Activated naive CD4-positive, alpha-beta T cell treated with anti-CD3 and anti-CD28 coated beads, Interleukin-2, amount 50 U/mL, for 24 hours (primary cell): ENCODE data around the gene ELK3.
A peak's percentile ranks its signal among the peaks of the same experiment; 100 is the strongest.

ENCODE experiments used
- H3K27ac Mint-ChIP-seq: one replicate; pipeline ENCODE4 v1.8.0; 2021; ENCODE audit warnings: mild to moderate bottlenecking, mixed read lengths
- H3K27me3 Mint-ChIP-seq: one replicate; pipeline ENCODE4 v1.8.0; 2021; ENCODE audit warnings: mixed read lengths
- H3K36me3 Mint-ChIP-seq: one replicate; pipeline ENCODE4 v1.8.0; 2021; ENCODE audit warnings: mixed read lengths
- H3K4me1 Mint-ChIP-seq: one replicate; pipeline ENCODE4 v1.8.0; 2021; ENCODE audit warnings: mixed read lengths
- H3K4me3 Mint-ChIP-seq: one replicate; pipeline ENCODE4 v1.8.0; 2021; ENCODE audit warnings: mild to moderate bottlenecking, mixed read lengths
- H3K9me3 Mint-ChIP-seq: one replicate; pipeline ENCODE4 v1.8.0; 2021; ENCODE audit warnings: mixed read lengths

Gene ELK3

DNA sequence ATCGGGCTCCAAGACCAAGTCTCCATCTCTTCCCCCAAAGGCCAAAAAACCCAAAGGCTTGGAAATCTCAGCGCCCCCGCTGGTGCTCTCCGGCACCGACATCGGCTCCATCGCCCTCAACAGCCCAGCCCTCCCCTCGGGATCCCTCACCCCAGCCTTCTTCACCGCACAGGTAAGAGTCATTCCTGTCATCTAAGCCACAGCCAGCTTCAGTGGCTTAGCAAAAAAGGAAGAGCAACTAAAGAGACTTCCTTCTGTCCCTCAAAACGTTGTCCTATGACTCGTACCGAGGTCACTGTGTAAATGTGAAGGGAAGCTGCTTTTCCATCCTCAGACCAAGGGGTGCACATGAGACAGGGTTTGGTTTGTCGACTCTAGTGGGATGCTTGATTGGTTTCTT lies 53.4 kb downstream of the ELK3 start:
- H3K4me3 Mint-ChIP-seq: no peak overlapping the region
- H3K36me3 Mint-ChIP-seq: peaks cover 28% of the 10 kb centered on the region
- peaks cover 51% of the 10 kb centered on the region for H3K4me1 Mint-ChIP-seq

DNA sequence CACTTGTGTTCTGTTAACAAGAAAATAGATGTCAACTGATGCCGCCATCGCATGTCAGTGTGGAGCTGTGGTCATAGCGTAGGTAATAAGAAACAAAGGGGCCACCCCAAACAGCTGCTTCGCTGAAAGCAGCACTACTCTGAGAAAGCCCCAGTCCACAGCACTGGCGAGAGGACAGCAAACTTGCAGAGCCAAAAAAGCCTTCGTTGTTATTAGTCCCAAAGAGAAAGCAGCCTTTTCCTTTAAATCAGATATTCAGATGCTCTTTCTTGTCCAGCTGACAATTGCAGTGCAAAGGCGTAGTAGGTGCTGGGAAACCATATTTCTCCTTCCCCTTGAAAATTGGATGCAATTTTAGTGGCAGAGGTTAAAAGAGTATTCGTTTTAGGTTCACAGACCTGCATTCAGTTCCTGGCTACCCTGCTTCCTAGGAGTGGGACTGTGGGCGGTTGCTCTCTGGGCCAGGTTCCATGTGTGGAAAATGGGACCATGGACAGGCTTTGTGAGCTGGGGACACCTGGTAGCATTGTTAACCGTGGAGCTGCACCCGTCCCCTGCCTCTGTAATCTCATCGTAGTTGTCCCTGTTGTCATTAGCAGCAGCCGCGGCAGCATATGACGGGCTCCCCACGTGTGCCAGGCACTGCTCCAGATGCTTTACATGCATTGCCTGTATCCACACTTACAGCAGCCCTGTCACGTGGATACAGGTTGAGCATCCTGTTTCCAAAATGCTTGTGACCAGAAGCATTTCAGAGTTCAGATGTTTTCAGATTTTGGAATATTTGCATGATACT lies 54.2 kb downstream of the ELK3 start:
- Mint-ChIP-seq H3K36me3 (peaks cover 26% of the 10 kb centered on the region), H3K27me3 (no peaks in the 10 kb centered on the region), H3K4me1 (peaks cover 45% of the 10 kb centered on the region), H3K4me3 (no peak overlapping the region), H3K27ac (no peak overlapping the region), H3K9me3 (no peaks in the 10 kb centered on the region)

More for the DNA sequence above, 53.4 kb downstream of the ELK3 start:
- H3K27me3 Mint-ChIP-seq: no peaks in the 10 kb centered on the region
- H3K9me3 Mint-ChIP-seq: no peaks in the 10 kb centered on the region
- no peak overlapping the region for H3K27ac Mint-ChIP-seq

DNA sequence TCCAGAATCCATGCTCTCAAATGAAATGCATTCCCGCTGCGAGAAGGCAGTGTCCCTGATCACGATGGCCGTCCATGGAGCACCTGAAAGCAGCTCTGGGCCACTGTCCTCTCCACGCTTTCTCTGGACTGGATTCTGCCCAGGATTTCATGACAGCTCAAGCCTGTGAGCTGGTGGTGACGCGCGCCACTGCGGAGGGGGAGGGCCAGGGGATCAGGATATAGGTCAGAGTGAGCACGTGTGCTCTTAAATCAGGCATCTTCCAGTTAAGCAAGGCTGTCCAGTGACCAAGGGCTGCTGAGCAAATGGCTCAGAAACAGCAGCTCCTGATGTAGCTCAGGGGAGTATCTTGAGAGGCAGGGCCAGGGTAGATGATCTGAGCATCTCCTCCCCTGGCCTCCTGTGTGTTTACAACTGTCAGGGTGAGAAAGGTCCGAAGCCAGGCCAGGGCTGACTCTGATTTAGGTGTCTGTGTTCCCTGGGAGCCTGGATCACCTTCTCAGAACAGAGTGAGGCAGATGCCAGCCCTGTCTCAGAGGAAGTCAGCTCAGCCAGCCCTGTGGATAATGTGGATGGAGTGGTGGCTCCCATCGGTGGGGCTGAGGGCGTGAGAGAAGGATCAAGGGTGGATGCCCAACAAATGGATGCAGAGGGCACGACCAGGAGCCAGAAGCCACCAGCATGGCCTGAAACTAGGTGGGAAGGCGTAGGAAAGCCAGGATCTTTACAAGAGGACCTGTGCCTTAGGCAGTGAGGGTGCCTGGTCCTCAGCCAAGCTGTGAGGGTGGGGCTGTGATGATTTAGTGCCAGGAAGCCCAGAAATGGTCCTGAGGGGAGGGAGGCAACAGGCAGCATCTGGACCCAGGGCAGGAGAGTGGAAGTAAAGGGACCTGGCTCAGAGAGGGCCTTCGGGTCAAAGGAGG lies 55.3 kb downstream of the ELK3 start:
- Mint-ChIP-seq H3K4me1 (peaks cover 48% of the 10 kb centered on the region), H3K27ac (peak overlapping the region; percentile 80), H3K36me3 (peaks cover 26% of the 10 kb centered on the region), H3K9me3 (no peaks in the 10 kb centered on the region), H3K4me3 (no peak overlapping the region), H3K27me3 (no peaks in the 10 kb centered on the region)

DNA sequence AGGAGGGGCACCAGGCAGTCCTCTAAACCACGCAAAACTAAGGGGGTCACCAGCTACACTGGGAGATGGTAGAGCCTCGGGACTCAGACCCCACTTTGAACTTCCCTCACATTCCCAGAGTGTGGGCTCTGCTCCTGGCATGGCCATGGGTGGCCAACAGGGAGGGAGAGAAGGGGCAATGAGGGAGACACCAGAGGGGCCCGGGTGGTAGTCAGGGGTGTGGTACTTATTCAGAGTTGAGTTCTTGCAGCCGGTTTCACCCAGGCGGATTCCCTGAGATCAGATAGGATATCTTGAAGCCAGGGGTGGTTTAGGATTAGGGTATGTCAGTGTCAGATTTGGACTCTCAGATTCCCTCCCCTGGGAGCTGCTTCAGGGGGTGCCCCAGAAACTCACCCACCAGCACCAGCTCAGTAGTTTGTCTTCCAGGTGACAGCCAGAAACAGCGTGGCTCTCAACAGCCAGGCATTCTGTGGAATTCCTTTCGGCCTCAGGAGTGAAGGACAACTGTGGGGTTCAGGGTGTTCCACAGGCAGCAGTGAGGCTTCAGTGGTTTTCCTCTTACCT lies 56.0 kb downstream of the ELK3 start:
- H3K27ac Mint-ChIP-seq: no peak overlapping the region
- no peak overlapping the region for H3K4me3 Mint-ChIP-seq
- H3K9me3 Mint-ChIP-seq: no peaks in the 10 kb centered on the region
- peaks cover 48% of the 10 kb centered on the region for H3K4me1 Mint-ChIP-seq
- H3K36me3 Mint-ChIP-seq: peaks cover 26% of the 10 kb centered on the region
- no peaks in the 10 kb centered on the region for H3K27me3 Mint-ChIP-seq

DNA sequence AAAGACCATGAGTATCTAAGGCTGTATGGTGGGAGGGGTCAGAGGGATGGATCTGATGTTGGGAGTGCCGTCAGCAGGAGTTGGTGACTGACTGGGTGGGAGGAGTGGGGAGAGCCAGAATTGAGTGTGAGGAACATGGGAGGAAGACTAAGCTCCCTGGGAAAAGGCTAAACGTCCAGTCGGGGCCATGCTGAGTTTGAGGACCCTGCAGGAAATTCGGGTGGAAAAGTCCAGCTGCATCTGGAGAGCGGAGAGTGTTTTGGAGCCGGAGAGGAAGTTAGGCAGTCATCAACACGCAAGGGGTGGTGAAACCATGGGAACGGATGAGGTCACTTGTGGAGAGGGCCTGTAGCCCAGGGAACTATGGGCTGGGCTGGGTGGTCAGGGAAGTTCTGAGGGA lies 60.9 kb downstream of the ELK3 start:
- Mint-ChIP-seq H3K27ac (peak overlapping the region; percentile 15), H3K9me3 (no peaks in the 10 kb centered on the region), H3K4me3 (no peak overlapping the region), H3K27me3 (no peaks in the 10 kb centered on the region), H3K36me3 (peaks cover 28% of the 10 kb centered on the region), H3K4me1 (peaks cover 36% of the 10 kb centered on the region)

DNA sequence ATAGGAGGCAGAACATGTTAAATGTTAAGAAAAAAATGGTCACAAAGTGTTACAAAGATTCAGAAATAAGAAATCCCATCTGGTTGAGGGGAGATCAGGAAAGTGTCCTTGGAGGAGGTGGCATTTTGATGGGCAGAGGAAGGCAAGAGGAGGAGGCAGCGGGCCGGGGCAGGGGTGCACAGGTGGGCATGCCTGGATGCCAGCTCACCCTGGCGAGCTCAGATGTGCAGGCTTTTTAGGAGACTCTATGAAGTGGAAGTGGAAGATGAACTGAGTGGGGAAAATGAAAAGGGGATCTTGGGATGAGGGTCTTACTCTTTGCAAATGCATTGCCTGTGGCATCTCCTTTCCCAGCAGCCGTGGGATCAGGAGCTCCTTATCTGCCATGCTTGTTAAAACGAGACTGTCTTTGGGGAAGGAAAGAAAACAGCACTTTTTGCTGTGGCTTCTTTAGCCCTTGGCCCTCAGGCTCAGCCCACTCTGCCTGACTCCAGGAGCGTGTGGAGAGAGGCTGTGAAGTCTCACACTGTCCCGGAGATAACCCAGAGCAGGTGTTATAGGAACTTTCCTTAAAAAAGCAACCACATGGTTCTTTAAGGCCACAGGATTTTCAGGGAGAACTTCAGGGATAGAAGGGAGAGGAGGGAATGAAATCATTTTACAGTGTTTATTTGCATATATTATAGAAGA lies 62.6 kb downstream of the ELK3 start:
- H3K4me1 Mint-ChIP-seq: peaks cover 26% of the 10 kb centered on the region
- H3K36me3 Mint-ChIP-seq: peaks cover 27% of the 10 kb centered on the region
- no peaks in the 10 kb centered on the region for H3K9me3 Mint-ChIP-seq
- H3K4me3 Mint-ChIP-seq: no peak overlapping the region
- H3K27me3 Mint-ChIP-seq: no peaks in the 10 kb centered on the region
- H3K27ac Mint-ChIP-seq: no peak overlapping the region

DNA sequence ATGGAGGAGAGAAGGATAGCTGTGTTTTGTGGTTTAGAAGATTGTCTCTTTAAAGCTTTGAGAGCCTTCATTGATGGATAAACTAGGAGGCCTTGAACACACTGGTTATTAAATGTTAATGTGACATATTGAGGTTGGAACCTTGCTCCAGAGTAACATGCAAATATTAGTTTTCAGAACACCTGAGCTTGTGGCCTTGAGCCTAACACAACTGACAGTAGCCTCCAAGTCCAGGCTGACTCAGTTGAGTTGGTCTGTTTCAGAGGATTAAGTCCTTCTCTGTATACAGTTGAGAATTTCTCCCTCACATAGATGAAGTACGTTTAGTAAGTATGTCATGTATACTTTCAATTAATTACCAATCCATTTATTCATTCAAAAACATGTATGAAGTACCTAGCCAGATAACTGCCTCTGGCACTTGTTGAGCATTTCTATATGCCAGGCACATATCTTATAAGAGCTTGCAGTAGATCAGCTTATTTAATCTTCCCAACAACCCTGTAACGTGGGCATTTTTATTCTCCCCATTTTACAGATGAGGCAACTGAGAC lies 63.5 kb downstream of the ELK3 start:
- Mint-ChIP-seq H3K4me1 (peaks cover 19% of the 10 kb centered on the region), H3K27me3 (no peaks in the 10 kb centered on the region), H3K4me3 (no peak overlapping the region), H3K9me3 (no peaks in the 10 kb centered on the region), H3K27ac (no peak overlapping the region), H3K36me3 (peaks cover 19% of the 10 kb centered on the region)

DNA sequence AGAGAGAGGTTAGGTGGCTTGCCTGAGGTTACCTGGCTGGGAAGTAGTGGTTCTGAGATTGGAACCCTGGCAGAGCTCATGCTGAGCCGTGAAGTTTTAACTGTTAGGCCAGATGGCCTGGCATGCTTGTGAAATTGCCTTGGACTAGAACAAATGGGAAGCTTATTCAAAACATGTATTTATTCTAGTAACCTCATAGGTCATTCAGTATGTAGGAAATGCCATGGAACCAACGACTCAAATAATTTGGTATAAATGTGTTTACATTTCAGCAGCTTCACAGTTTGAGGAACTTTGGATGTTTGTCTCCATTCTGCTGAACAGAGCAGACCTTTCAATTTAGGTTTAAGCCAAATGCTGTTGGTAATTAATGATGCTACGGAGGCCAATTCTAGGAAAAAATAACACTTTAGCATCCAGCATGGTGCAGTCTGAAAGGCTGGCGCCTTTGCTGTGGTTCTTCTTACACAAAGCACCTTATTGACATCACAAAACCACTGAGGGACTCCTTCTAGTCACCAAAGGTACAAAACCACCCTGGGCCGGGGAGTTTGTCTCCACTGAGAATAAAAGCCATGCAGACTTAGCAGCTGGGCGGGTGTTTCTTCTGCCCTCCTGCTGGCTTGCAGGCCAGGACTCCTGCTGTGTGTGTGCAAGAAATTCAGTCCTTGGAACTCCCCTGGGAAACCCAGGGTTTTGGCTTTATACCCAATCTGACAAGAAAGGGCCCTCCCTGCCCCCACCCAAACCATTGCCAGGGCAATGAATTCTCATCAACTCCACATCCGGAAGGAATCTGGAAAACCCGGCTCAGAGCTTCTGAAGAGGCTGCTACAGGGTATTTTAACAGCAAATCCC lies 64.2 kb downstream of the ELK3 start:
- Mint-ChIP-seq H3K4me1 (peaks cover 18% of the 10 kb centered on the region), H3K9me3 (no peaks in the 10 kb centered on the region), H3K27me3 (no peaks in the 10 kb centered on the region), H3K27ac (peak overlapping the region; percentile 20), H3K36me3 (peaks cover 21% of the 10 kb centered on the region), H3K4me3 (no peak overlapping the region)

DNA sequence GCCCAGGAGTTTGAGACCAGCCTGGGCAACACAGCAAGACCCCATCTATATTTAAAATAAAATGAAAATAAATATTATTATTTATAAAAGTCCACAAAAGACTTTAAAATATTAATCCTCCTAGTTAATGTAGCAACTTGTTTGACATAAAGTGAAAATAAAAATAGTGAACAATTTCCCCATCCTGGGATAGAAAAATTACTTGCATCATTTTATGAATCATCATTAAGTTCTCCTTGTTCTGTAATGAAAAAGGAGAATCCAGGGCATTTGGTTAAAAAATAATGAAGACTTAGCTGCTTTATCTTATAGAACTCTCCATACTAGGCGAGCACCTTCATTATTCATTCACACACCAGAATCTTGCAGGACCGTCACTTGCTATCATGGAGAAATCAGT lies 66.1 kb downstream of the ELK3 start:
- H3K4me1 Mint-ChIP-seq: peaks cover 21% of the 10 kb centered on the region
- H3K36me3 Mint-ChIP-seq: peaks cover 32% of the 10 kb centered on the region
- H3K4me3 Mint-ChIP-seq: no peak overlapping the region
- H3K27me3 Mint-ChIP-seq: no peaks in the 10 kb centered on the region
- H3K9me3 Mint-ChIP-seq: no peaks in the 10 kb centered on the region
- H3K27ac Mint-ChIP-seq: peak overlapping the region; percentile 81

DNA sequence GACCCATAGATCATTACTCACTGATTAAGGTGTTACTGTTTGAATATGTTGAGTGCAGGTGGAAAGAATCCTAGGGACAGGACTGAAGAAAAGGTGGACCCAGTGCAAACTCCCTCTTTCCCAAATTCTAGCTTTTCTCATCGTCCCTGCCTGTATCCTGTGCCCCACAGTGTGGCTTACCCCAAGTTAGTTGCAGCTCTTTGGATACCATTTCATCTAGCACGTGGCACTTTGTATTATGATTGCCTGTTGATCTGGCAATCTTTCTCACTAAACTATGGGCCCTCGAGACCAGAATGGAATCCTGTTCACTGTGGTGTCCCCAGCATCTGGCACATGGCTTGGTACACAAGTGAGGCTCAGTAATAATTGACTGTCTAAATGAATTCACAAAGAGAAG lies 66.5 kb downstream of the ELK3 start:
- H3K9me3 Mint-ChIP-seq: no peaks in the 10 kb centered on the region
- H3K4me3 Mint-ChIP-seq: no peak overlapping the region
- H3K4me1 Mint-ChIP-seq: peaks cover 23% of the 10 kb centered on the region
- no peaks in the 10 kb centered on the region for H3K27me3 Mint-ChIP-seq
- peak overlapping the region; percentile 81 for H3K27ac Mint-ChIP-seq
- H3K36me3 Mint-ChIP-seq: peaks cover 32% of the 10 kb centered on the region

DNA sequence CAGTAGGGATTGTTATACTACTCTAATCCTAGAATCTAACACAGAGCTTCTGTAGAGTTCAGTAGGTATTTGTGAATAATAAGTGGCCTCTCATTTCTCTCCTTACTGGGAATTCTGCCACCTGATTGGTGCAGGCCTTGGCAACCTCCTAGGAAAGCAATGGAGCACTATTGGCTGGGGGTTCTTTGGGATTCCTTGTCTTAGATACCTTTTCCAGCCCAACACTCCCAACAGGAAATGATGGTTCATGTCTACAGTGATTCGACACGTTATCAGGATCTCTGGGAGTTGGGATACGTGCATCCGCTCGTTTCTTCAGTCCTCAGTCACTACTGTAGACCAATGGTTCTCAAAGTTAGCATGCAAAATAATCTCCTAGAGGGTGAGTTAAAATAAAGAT lies 67.4 kb downstream of the ELK3 start:
- peaks cover 34% of the 10 kb centered on the region for H3K36me3 Mint-ChIP-seq
- H3K27me3 Mint-ChIP-seq: no peaks in the 10 kb centered on the region
- peaks cover 28% of the 10 kb centered on the region for H3K4me1 Mint-ChIP-seq
- no peaks in the 10 kb centered on the region for H3K9me3 Mint-ChIP-seq
- H3K27ac Mint-ChIP-seq: peak overlapping the region; percentile 81
- no peak overlapping the region for H3K4me3 Mint-ChIP-seq

DNA sequence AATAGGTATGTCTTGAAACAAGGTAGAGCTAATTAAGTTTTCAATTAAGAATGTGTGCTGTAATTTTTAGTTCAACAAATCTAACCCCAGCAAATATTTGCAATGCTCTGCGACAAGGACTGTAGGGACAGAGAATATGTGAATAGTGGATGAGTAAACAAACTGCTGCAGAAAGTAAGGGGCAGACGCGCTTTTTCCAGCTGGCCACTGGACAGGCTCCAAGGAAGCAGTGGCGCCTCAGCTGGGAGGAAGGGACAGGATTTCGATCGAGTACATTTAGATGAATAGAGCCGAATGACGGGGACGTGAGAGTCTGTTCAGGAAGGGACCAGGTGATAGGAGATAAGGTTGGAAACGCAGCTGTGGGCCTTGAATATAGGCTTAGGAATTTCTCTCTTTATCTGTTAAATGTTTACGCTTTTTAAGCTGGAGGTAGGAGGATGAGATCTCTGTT lies 69.3 kb downstream of the ELK3 start:
- peak overlapping the region; percentile 42 for H3K27ac Mint-ChIP-seq

DNA sequence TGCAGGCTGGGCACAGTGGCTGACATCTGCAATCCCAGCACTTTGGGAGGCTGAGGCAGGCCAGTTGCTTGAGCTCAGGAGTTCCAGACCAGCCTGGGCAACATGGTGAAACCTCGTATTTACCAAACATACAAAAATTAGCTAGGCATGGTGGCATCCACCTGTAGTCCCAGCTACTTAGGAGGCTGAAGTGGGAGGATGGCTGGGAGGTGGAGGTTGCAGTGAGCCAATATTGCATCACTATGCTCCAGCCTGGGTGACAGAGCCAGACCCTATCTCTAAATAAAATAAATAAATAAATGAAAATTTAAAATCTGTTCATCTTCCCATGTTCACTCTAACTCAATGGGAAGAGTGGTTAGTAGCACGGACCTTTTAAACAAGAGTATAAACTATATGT lies 71.2 kb downstream of the ELK3 start:
- Mint-ChIP-seq H3K4me3 (no peak overlapping the region), H3K27ac (peak overlapping the region; percentile 83), H3K27me3 (no peaks in the 10 kb centered on the region), H3K9me3 (no peaks in the 10 kb centered on the region), H3K4me1 (peaks cover 50% of the 10 kb centered on the region), H3K36me3 (peaks cover 32% of the 10 kb centered on the region)

More for the DNA sequence above, 69.3 kb downstream of the ELK3 start:
- Mint-ChIP-seq H3K36me3 (peaks cover 30% of the 10 kb centered on the region), H3K4me1 (peaks cover 40% of the 10 kb centered on the region), H3K4me3 (no peak overlapping the region), H3K9me3 (no peaks in the 10 kb centered on the region), H3K27me3 (no peaks in the 10 kb centered on the region)

DNA sequence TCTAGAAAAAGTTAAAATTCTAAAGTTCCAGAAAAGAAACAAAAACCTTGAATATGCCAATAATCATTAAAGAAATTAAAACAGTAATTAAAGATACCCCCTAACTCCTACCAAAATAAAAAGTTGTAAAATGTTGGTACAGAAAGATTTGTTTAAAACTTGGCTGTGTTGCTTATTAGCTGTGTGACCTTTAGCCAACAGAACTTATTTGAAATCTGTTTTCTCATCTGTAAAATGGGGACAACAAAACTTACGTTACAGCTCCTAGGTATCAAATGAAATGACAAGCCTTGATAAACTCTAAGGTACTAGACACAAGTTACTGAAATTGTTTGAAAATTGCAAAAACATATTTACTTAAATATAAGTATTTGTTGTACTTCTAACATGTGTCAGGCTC lies 71.7 kb downstream of the ELK3 start:
- peaks cover 45% of the 10 kb centered on the region for H3K4me1 Mint-ChIP-seq
- H3K4me3 Mint-ChIP-seq: no peak overlapping the region
- peak overlapping the region; percentile 83 for H3K27ac Mint-ChIP-seq
- peaks cover 29% of the 10 kb centered on the region for H3K36me3 Mint-ChIP-seq
- H3K27me3 Mint-ChIP-seq: no peaks in the 10 kb centered on the region
- no peaks in the 10 kb centered on the region for H3K9me3 Mint-ChIP-seq
